T-helper 2 cell (primary cell): ENCODE measurements around the gene SFXN5.
"Not testable (repeated sequence)": the region's sequence is repeated elsewhere in the genome, so short reads cannot be mapped to it uniquely, and the experiment has no call there.

ENCODE experiments used
- DNase-seq, 5 experiments: peaks; one replicate each; pipeline versions ENCODE4 v3.0.0 to v3.0.0-alpha.2; 2012 to 2022

The SFXN5 gene

GRCh38 chr2:73076701-73077423, 5.3 kb upstream of the SFXN5 start:
- DNase-seq, result no peak

- no peak for DNase-seq
Measured at GRCh38 chr2:73075477-73076373, 4.2 kb upstream of the SFXN5 start.

- DNase-seq, result no peak
Measured at GRCh38 chr2:73074110-73075069, 2.9 kb upstream of the SFXN5 start.

GRCh38 chr2:73072416-73072815, 904 bp upstream of the SFXN5 start:
- DNase-seq, result no peak

- no peak for DNase-seq
Measured at GRCh38 chr2:73072129-73072395, 550 bp upstream of the SFXN5 start.

GRCh38 chr2:73070643-73071359, 711 bp downstream of the SFXN5 start:
- DNase-seq, result peak in 3 of 5 experiments; percentile 14 to 48 (median 24)

- peak in 1 of 5 experiments; percentile 14 for DNase-seq
Measured at GRCh38 chr2:73069855-73070642, 1.5 kb downstream of the SFXN5 start.

- DNase-seq, result no peak
Measured at GRCh38 chr2:73069041-73069854, 2.3 kb downstream of the SFXN5 start.

- no peak for DNase-seq
Measured at GRCh38 chr2:73068147-73068546, 3.4 kb downstream of the SFXN5 start.

- DNase-seq, result no peak
Measured at GRCh38 chr2:73067043-73067442, 4.5 kb downstream of the SFXN5 start.

- DNase-seq, result not testable (repeated sequence)
Measured at GRCh38 chr2:73065070-73065469, 6.4 kb downstream of the SFXN5 start.

- no peak for DNase-seq
Measured at GRCh38 chr2:73063909-73064875, 7.3 kb downstream of the SFXN5 start.

- DNase-seq, result no peak
Measured at GRCh38 chr2:73063472-73063871, 8.0 kb downstream of the SFXN5 start.

GRCh38 chr2:73059106-73059505, 12.4 kb downstream of the SFXN5 start:
- DNase-seq, result no peak

- no peak for DNase-seq
Measured at GRCh38 chr2:73054980-73055379, 16.5 kb downstream of the SFXN5 start.

- no peak for DNase-seq
Measured at GRCh38 chr2:73053316-73054114, 18.0 kb downstream of the SFXN5 start.

GRCh38 chr2:73050121-73050545, 21.4 kb downstream of the SFXN5 start:
- DNase-seq, result no peak
